B cell (primary cell): ENCODE data around the gene AANAT. TPM values are rescaled to one million over a fixed set of nuclear protein-coding genes. Genes with fewer than 3 reads are reported as not detected.
A peak's percentile ranks its signal among the peaks of the same experiment; 100 is the strongest.

Source experiments
- ATAC-seq: fragments of 200-7000 bp; cut with Tn5 transposase; one replicate; pipeline ENCODE4 v1.10.0; 2021; ENCODE audit warnings: low read depth, mild to moderate bottlenecking, moderate number of reproducible peaks, moderate library complexity
- CTCF ChIA-PET: fragments of 350-600 bp; sonication (Branson Sonifier 250); formaldehyde crosslinking; loops from one replicate; lab custom pipeline; 2021; ENCODE audit warnings: antibody characterized with exemption, inconsistent platforms; lab: Charles Lee
- POLR2A ChIA-PET: fragments of 350-600 bp; sonication (Branson Sonifier 250); formaldehyde crosslinking; loops from one replicate; lab custom pipeline; 2021; ENCODE audit warnings: antibody characterized with exemption; lab: Charles Lee
- DNase-seq: peaks from one replicate; pipeline ENCODE4 v3.0.0; 2013
- H2AFZ ChIP-seq: 2 replicates; pipeline ENCODE4 v1.6.1; 2012; ENCODE audit warnings: mild to moderate bottlenecking, low read depth, low read length; ENCODE audit not compliant: insufficient read depth, poor library complexity, severe bottlenecking
- H3K27ac ChIP-seq, 2 donors: 1 replicate in 1 of 2; 2 replicates in 1 of 2; pipeline ENCODE4 v1.5.1; 2012 to 2013; ENCODE audit warnings: low read length in 2 of 2, mild to moderate bottlenecking in 2 of 2, moderate library complexity in 1 of 2
- H3K27me3 ChIP-seq, 4 experiments: fragments of 200-600 bp in 1 of 4; sonication (generic) in 1 of 4; replicated peaks in 1 of 4; 1 replicate in 2 of 4; 2 replicates in 2 of 4; pipeline versions ENCODE4 v1.6.1 to v1.7.0; 2013 to 2016; ENCODE audit warnings: low read length in 3 of 4, mild to moderate bottlenecking in 2 of 4, mixed read lengths in 1 of 4, moderate library complexity in 1 of 4; ENCODE audit not compliant: insufficient read depth in 4 of 4, control insufficient read depth in 3 of 4; ENCODE audit errors: control extremely low read depth in 1 of 4
- H3K36me3 ChIP-seq, 2 experiments: replicated peaks in 1 of 2; 1 replicate in 1 of 2; 2 replicates in 1 of 2; pipeline versions ENCODE4 v1.6.1 to v1.7.1; 2013; ENCODE audit warnings: low read length in 1 of 2; ENCODE audit not compliant: insufficient read depth in 2 of 2, control insufficient read depth in 1 of 2; ENCODE audit errors: control extremely low read depth in 1 of 2, extremely low read depth in 1 of 2
- H3K4me1 ChIP-seq, 2 donors: fragments of 200-600 bp in 1 of 2; sonication (generic) in 1 of 2; 1 replicate in 1 of 2; 2 replicates in 1 of 2; pipeline versions ENCODE4 v1.5.1 to v1.6.1; 2013 to 2017; ENCODE audit warnings: low read length in 2 of 2; ENCODE audit not compliant: control insufficient read depth in 2 of 2, insufficient read depth in 2 of 2
- H3K4me2 ChIP-seq: replicated peaks from 2 replicates; pipeline ENCODE3; 2012; ENCODE audit warnings: mild to moderate bottlenecking, low read depth, low read length; ENCODE audit not compliant: poor library complexity, severe bottlenecking
- H3K4me3 ChIP-seq, 5 experiments: fragments of 200-600 bp in 1 of 5; sonication (generic) in 1 of 5; 1 replicate in 3 of 5; 2 replicates in 2 of 5; pipeline versions ENCODE4 v1.5.1 to v1.7.0; 2011 to 2016; ENCODE audit warnings: low read length in 4 of 5, mild to moderate bottlenecking in 4 of 5, low read depth in 2 of 5, control low read depth in 1 of 5, moderate library complexity in 1 of 5; ENCODE audit not compliant: insufficient read depth in 1 of 5; ENCODE audit errors: control extremely low read depth in 1 of 5, extremely low read depth in 1 of 5
- H3K79me2 ChIP-seq: fragments of 200-600 bp; sonication (generic); one replicate; pipeline ENCODE4 v1.6.0; 2016; ENCODE audit warnings: low read length; ENCODE audit not compliant: control insufficient read depth, insufficient read depth
- H3K9ac ChIP-seq: fragments of 200-600 bp; sonication (generic); 2 replicates; pipeline ENCODE4 v1.6.1; 2017; ENCODE audit warnings: mild to moderate bottlenecking, low read length, moderate library complexity
- H3K9me3 ChIP-seq, 3 donors: one replicate each; pipeline versions ENCODE4 v1.6.1 to v1.7.1; 2013; ENCODE audit warnings: low read length in 2 of 3; ENCODE audit not compliant: control insufficient read depth in 2 of 3, insufficient read depth in 1 of 3; ENCODE audit errors: control extremely low read depth in 1 of 3
- H4K20me1 ChIP-seq: 2 replicates; pipeline ENCODE4 v1.6.0; 2012; ENCODE audit warnings: mild to moderate bottlenecking, low read length; ENCODE audit not compliant: insufficient read depth, control insufficient read depth, poor library complexity, severe bottlenecking
- H3K27ac Mint-ChIP-seq: one replicate; pipeline ENCODE4 v1.8.0; 2021; ENCODE audit warnings: mixed read lengths
- H3K27me3 Mint-ChIP-seq: one replicate; pipeline ENCODE4 v1.8.0; 2021; ENCODE audit warnings: mixed read lengths
- H3K4me1 Mint-ChIP-seq: one replicate; pipeline ENCODE4 v1.8.0; 2021; ENCODE audit warnings: mixed read lengths
- H3K4me3 Mint-ChIP-seq: one replicate; pipeline ENCODE4 v1.8.0; 2021; ENCODE audit warnings: mixed read lengths
- H3K9me3 Mint-ChIP-seq: one replicate; pipeline ENCODE4 v1.8.0; 2022; ENCODE audit warnings: mixed read lengths; ENCODE audit not compliant: insufficient read depth
- EZH2 ChIP-seq: IDR thresholded peaks from 2 replicates; pipeline ENCODE4 v1.6.1; 2012; ENCODE audit warnings: borderline replicate concordance, low read depth, mild to moderate bottlenecking, moderate library complexity, low read length; ENCODE audit not compliant: insufficient read depth, poor library complexity, severe bottlenecking
- WGBS: methylation state at CpG from one replicate; pipeline ENCODE4 v1.1.5; 2013; ENCODE audit warnings: missing lambda C conversion rate; ENCODE audit not compliant: insufficient coverage; 5-methylcytosine and 5-hydroxymethylcytosine counted together
- intact Hi-C: fragments of 100-400 bp; cut with micrococcal nuclease; formaldehyde crosslinking; loops from one replicate; pipeline ENCODE4 v1.10.0; 2022
- polyA plus RNA-seq: library from polyadenylated mRNA; depleted of rRNA; stranded (reverse); fragments of >200 nt; gene quantifications from 2 replicates; pipeline ENCODE4 v1.2.3, GENCODE V29; 2012
- total RNA-seq, 2 donors: library from RNA; stranded (reverse); fragments of 120-200 nt in 1 of 2; gene quantifications; 1 replicate in 1 of 2; 2 replicates in 1 of 2; pipeline versions ENCODE4 v1.2.3 to v1.2.4, GENCODE V29; 2013 to 2022
- TF ChIP-seq, protein P1 (sequence below): fragments of 200-600 bp; IDR thresholded peaks from one replicate; pipeline ENCODE4 v1.8.0; 2022; ENCODE audit warnings: antibody characterized with exemption, mild to moderate bottlenecking

Gene AANAT
- total and polyA plus RNA-seq, 2 donors (not counting 1 experiment from before 2014, with no cell fraction given), result 0.42 to 0.94 TPM

DNA sequence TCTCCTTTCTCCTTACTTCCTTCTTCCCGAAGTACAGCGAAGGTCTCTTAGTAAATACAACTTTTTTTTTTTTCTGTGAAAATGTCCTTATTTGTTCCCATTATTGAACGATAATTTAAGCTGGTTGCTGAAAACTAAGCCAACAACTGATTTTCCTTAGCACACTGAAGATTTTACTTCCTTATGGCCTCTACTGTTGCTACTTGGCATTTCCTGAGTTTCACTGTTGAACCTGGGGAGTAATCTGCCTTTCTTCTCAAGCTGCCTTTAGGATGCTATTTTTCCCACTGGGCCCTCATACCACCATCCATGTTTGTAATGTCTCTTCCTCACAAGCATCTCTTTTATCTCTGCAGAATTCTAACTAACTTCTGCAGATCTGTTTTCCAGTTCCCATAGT, 40.5 kb upstream of the AANAT start:
- Mint-ChIP-seq H3K4me1 (peaks cover 73% of the 10 kb centered on the region), H3K27me3 (no peaks in the 10 kb centered on the region), H3K4me3 (peak overlapping the region; percentile 54), H3K27ac (peak overlapping the region; percentile 93), H3K9me3 (no peaks in the 10 kb centered on the region)
- Histone ChIP-seq H3K79me2 (peaks cover 71% of the 10 kb centered on the region), H3K36me3 (peaks cover 0 to 2% of the 10 kb centered on the region in 2 experiments), H3K9me3 (no peaks in the 10 kb centered on the region), H3K27me3 (no peaks in the 10 kb centered on the region), H2AFZ (no peak overlapping the region), H4K20me1 (peaks cover under 1% of the 10 kb centered on the region), H3K9ac (no peak overlapping the region), H3K4me3 (peak overlapping the region in 1 of 5 experiments; percentile 31), H3K4me2 (peak overlapping the region; percentile 66), H3K27ac (peak overlapping the region; percentile 75 to 92), H3K4me1 (peaks cover 78 to 96% of the 10 kb centered on the region in 2 donors)
- DNase-seq (no peak), ATAC-seq (no peak)
- ChIA-PET CTCF (interaction anchor here (1.0 to 8.9 kb wide), 14 partner anchors 9 to 84 kb away, joined by 3 to 69 read pairs (median 6); partner anchors contain the start of gene AANAT), POLR2A (interaction anchor here (0.7 to 1.4 kb wide), 3 partner anchors 9 to 1414 kb away, joined by 4 read pairs; partner anchors contain the start of gene MRPL58)
- no CpG with 5 or more reads among the region's 3 CpGs for WGBS
- intact Hi-C loops, result loop anchor here (1.0 kb wide), 1 partner anchor 26 kb away; the partner anchor contains the start of gene UBE2O
- TF ChIP-seq, protein P1, sequence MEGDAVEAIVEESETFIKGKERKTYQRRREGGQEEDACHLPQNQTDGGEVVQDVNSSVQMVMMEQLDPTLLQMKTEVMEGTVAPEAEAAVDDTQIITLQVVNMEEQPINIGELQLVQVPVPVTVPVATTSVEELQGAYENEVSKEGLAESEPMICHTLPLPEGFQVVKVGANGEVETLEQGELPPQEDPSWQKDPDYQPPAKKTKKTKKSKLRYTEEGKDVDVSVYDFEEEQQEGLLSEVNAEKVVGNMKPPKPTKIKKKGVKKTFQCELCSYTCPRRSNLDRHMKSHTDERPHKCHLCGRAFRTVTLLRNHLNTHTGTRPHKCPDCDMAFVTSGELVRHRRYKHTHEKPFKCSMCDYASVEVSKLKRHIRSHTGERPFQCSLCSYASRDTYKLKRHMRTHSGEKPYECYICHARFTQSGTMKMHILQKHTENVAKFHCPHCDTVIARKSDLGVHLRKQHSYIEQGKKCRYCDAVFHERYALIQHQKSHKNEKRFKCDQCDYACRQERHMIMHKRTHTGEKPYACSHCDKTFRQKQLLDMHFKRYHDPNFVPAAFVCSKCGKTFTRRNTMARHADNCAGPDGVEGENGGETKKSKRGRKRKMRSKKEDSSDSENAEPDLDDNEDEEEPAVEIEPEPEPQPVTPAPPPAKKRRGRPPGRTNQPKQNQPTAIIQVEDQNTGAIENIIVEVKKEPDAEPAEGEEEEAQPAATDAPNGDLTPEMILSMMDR, result no peak
- no peak for TF ChIP-seq EZH2
